AG04450 (cell line): ENCODE measurements around the gene TNRC6B. TPM values are rescaled to one million over a fixed set of nuclear protein-coding genes. Genes with fewer than 3 reads are reported as not detected.
A peak's percentile ranks its signal among the peaks of the same experiment; 100 is the strongest.

Source experiments
- CTCF ChIA-PET: fragments of 300-600, 350-600 bp; formaldehyde crosslinking; extraction: SDS; loops from one replicate; lab custom pipeline; 2022; ENCODE audit warnings: antibody characterized with exemption, inconsistent platforms; lab: Charles Lee
- POLR2A ChIA-PET: fragments of 350-600 bp; formaldehyde crosslinking; extraction: SDS; loops from one replicate; lab custom pipeline; 2021; ENCODE audit warnings: antibody characterized with exemption, inconsistent platforms; lab: Yijun Ruan, JAX
- DNase-seq: peaks from one replicate; pipeline ENCODE4 v3.0.0-alpha.2; 2011; ENCODE audit warnings: low read depth, low spot score
- H3K27ac ChIP-seq: one replicate; pipeline ENCODE4 v1.5.1; 2012; ENCODE audit warnings: low read depth, low read length, control low read depth
- H3K27me3 ChIP-seq: one replicate; pipeline ENCODE4 v1.6.0; 2012; ENCODE audit warnings: low read length; ENCODE audit not compliant: control insufficient read depth, insufficient read depth
- H3K4me3 ChIP-seq: 2 replicates; pipeline ENCODE4 v1.5.1; 2011; ENCODE audit warnings: mild to moderate bottlenecking, low read depth, low read length, control low read depth
- H3K9me3 ChIP-seq: 2 replicates; pipeline ENCODE4 v1.5.1; 2012; ENCODE audit warnings: low read length; ENCODE audit not compliant: control insufficient read depth, insufficient read depth
- CTCF ChIP-seq: IDR thresholded peaks from 2 replicates; pipeline ENCODE4 v1.5.1; 2011; ENCODE audit warnings: low read depth, low read length, control low read depth, inconsistent platforms
- polyA plus RNA-seq: library from polyadenylated mRNA; depleted of rRNA; stranded (reverse); fragments of >200 nt; gene quantifications from 2 replicates; pipeline ENCODE4 v1.2.3, GENCODE V29; 2011

Gene TNRC6B
- polyA plus RNA-seq, 1 experiment = 6.6 TPM

DNA sequence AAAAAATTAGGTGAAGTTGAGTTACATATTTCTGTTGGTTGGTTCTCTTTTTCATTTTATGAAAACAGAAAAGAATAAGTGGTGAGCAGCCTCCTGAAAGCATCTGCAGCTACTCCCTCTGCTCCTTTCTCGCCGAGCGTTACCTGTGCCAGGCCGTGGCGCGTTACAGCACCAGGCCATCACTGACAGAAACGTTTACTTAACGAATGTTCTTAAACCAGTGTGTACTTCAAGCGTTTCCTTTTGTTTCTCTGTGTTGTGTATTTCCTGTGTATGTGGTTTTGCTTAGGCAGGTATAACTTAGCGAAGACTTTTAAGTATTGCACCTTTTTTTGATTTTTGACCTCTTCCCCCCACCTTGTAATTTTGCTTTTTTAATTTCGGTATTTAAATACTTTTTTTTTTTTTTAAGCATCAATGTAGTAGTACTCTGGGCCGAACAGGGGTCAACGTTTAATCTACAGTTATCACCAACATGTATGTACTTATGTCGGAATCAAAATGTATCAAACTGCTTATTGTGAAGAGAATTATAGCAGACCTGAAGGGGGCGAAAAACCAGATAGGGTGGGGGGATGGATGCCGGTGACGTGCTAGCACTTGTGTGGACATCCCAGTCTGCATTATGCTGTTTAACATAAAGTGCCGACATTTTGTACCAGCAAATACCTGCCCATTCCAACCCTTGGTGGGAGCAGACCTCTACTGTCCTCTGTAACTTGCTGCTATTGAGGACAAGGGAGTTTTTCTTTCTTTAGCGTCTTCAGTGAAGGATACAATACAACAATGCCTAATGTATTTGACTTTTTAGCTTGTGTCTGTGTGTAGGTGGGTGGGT, 147.0 kb downstream of the TNRC6B start:
- no peaks in the 10 kb centered on the region for H3K27me3 ChIP-seq
- no peaks in the 10 kb centered on the region; the same call in 1 of the 2 replicates for H3K9me3 ChIP-seq
- POLR2A ChIA-PET = no interaction called here
- CTCF ChIA-PET = interaction anchor here (0.5 to 1.0 kb wide), 2 partner anchors 21 to 23 kb away, joined by 4 read pairs; no protein-coding TSS in a partner anchor
- no peak overlapping the region for H3K27ac ChIP-seq
- DNase-seq = no peak
- TF ChIP-seq CTCF = no peak
- no peak overlapping the region for H3K4me3 ChIP-seq

DNA sequence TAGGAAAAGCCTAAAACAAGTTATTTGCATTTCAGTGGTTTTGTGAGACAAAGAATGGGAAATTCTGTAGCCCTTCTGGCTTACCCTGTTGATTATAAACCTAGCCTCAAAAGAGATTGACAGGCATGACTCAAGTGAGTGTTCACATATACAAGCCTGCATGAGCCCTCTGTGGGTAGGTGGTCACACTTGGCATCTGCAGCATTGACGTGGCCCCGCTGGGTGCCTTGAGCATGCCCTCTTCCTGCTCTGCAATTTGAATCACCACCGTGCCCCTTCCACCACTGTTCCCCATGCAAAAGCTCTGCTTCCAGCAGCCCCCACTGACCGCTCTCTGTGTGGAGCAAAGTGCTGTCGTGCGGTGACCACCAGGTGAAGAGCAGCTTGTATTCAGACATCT, 147.6 kb downstream of the TNRC6B start:
- CTCF ChIA-PET = interaction anchor here (1.0 kb wide), 1 partner anchor 23 kb away, joined by 4 read pairs; no protein-coding TSS in a partner anchor
- POLR2A ChIA-PET = interaction anchor here (0.6 kb wide), 1 partner anchor 281 kb away, joined by 3 read pairs; no protein-coding TSS in a partner anchor
- no peak for DNase-seq
- H3K9me3 ChIP-seq = no peaks in the 10 kb centered on the region; the same call in 1 of the 2 replicates
- TF ChIP-seq CTCF = no peak
- H3K4me3 ChIP-seq = no peak overlapping the region
- no peaks in the 10 kb centered on the region for H3K27me3 ChIP-seq
- H3K27ac ChIP-seq = no peak overlapping the region

DNA sequence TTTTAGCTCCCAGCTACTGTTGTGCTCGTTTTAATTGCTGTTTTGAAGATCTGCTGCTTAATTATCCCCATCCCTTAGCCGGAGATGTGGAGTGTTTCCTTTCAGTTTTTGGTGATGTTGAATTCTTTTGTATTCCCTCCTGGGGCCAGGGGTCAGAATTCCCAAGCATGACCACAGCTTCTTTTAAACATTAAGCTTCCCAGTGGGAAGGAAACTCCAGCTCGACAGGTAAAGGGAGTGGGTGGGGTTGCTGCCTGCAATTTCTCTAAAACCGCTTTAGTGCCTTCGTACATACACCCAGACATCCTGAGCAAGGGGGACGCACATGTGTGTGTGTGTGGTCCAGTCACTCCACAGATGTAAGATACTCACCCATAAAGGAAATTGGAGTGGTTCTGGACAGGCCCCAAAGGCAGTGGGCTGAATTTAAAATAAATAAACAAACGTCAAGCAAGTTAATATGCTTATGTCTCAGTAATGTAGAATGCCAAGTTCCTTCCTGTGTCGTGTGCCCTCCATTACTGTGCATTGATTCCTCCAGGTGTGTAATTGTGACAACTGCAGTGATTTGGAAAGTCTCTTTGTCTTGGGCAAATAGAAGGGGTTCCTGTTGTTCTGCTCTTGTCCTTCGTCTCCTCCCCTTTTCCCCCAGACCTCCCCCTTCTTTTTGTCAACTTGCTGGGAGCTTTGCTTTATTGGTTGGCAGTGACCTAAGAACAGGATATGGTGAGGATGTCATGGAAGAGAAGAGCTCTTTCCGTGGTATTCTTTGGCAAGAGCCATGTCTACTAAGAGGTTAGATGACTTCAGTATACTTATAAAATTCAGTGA, 149.4 kb downstream of the TNRC6B start:
- peak; percentile 24 for DNase-seq
- no peaks in the 10 kb centered on the region for H3K27me3 ChIP-seq
- H3K9me3 ChIP-seq = no peaks in the 10 kb centered on the region; the same call in 1 of the 2 replicates
- ChIA-PET CTCF (interaction anchor here (0.7 kb wide), 1 partner anchor 299 kb away, joined by 3 read pairs; no protein-coding TSS in a partner anchor), POLR2A (interaction anchor here (0.6 kb wide), 1 partner anchor 18 kb away, joined by 3 read pairs; no protein-coding TSS in a partner anchor)
- no peak for TF ChIP-seq CTCF
- no peak overlapping the region for H3K27ac ChIP-seq
- no peak overlapping the region for H3K4me3 ChIP-seq

DNA sequence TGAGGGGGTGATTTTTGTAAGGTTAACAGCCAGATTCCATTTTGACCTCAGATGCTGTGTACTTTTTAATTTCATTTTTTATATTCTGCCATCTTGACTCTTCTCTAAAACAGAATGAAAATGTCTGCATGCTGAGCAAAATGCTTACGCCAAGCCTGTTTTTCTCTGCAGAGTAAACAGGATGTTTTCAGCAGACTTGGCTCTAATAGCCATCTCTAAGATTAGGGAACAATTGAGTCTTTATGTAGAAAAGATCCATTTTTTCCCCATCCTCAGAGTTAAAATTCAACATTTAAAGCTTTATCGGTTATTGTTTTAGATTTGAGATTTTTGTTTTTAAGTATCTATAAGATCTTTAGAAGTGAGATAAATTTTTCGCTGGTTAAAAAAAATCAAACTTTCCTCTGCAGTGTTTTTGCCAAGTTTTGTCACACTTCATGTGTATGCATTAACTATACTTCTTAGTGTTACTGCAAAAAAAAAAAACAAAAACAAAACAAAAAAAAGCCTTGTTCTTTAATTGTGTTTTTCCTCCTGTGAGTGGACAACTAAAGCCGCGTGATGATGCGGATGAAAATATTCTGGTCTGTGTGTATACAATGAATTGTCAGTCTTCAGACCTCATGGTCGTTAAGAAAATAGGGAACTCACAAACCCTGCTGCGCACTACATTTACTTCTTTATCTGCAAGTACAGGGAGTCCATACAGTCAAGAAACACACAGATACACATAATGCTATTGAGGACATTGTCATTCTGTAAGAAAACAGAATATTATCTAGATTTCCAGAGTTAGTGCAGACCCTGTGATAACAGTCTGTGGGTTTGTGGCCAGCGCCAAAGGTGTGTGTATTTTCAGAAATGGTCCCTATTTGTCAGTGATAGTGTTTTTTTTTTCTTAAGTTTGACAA, 151.1 kb downstream of the TNRC6B start:
- Histone ChIP-seq H3K9me3 (no peaks in the 10 kb centered on the region), H3K27me3 (no peaks in the 10 kb centered on the region), H3K4me3 (no peak overlapping the region), H3K27ac (no peak overlapping the region)
- no peak for TF ChIP-seq CTCF
- DNase-seq = no peak
- ChIA-PET CTCF (no interaction called here), POLR2A (no interaction called here)
